ENCODE results near the gene FIGNL2.

The FIGNL2 gene

GRCh38 chr12:51850081-51850964 is 1.8 kb upstream of the FIGNL2 start:
- Histone ChIP-seq H3K36me3 (no peaks in the 10 kb centered on the region), H3K9me3 (no peaks in the 10 kb centered on the region), H3K4me3 (ENCODE audit: low read depth in 1 of 2, low read length in 1 of 2) (no peak overlapping the region), H3K27ac (no peak overlapping the region), H3K4me1 (ENCODE audit: control insufficient read depth in 1 of 2, insufficient read depth in 1 of 2, low read depth in 1 of 2, low read length in 1 of 2) (peaks cover 13 to 26% of the 10 kb centered on the region in 2 experiments), H3K27me3 (peaks cover 92% of the 10 kb centered on the region)
- TF ChIP-seq, protein P1, sequence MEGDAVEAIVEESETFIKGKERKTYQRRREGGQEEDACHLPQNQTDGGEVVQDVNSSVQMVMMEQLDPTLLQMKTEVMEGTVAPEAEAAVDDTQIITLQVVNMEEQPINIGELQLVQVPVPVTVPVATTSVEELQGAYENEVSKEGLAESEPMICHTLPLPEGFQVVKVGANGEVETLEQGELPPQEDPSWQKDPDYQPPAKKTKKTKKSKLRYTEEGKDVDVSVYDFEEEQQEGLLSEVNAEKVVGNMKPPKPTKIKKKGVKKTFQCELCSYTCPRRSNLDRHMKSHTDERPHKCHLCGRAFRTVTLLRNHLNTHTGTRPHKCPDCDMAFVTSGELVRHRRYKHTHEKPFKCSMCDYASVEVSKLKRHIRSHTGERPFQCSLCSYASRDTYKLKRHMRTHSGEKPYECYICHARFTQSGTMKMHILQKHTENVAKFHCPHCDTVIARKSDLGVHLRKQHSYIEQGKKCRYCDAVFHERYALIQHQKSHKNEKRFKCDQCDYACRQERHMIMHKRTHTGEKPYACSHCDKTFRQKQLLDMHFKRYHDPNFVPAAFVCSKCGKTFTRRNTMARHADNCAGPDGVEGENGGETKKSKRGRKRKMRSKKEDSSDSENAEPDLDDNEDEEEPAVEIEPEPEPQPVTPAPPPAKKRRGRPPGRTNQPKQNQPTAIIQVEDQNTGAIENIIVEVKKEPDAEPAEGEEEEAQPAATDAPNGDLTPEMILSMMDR (IDR thresholded peaks at IDR 0.05): no peak

DNA sequence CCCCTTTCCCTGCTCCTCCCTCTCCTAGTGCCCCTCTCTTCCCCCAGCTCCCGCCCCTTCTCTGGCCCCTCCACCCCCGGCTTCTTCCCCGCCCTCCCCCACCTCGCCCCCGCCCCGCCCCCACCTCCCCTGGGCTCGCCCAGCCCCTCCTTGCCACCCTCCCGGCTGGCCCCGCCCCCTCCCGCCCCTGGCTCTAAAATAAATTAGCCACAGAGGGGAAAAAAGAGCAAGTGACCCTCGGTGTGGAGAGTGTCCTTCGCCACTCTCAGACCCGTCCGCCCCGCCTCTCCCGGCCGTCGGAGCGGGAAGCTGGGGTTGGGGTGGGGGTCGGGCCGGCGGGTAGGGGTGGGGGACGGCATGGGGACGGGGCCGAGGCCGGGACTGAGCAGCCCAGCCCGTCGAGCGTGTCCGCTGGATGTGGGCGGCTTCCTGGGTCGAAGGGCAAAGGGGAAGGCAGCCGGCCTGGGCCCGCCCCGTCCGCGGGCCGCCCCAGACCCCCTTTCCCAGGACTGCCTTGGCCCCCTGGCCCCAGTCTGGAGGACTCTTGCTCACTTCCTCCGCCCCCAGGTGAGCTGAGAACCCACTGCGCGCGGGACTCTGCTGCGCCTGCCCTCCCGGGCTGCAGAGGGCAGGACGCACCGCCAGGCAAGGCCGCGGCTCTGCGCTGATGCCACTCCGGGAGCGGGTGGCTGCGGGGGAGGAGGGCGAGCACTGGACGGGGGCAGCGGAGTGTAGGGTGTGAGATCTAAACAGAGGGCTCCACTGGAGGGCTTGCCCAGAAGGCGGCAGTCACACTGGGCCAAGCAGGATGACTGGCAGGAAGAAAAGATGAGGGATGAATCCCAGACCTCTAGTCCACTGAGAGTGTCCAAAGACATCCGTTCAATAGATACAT is 570 bp upstream of the FIGNL2 start:
- Histone ChIP-seq H3K36me3 (no peaks in the 10 kb centered on the region), H3K27me3 (peaks cover 97% of the 10 kb centered on the region), H3K9me3 (no peaks in the 10 kb centered on the region), H3K27ac (no peak overlapping the region), H3K4me3 (ENCODE audit: low read depth in 1 of 2, low read length in 1 of 2) (no peak overlapping the region), H3K4me1 (ENCODE audit: control insufficient read depth in 1 of 2, insufficient read depth in 1 of 2, low read depth in 1 of 2, low read length in 1 of 2) (peaks cover 13 to 26% of the 10 kb centered on the region in 2 experiments)
- TF ChIP-seq, protein P1 (IDR thresholded peaks at IDR 0.05): no peak

DNA sequence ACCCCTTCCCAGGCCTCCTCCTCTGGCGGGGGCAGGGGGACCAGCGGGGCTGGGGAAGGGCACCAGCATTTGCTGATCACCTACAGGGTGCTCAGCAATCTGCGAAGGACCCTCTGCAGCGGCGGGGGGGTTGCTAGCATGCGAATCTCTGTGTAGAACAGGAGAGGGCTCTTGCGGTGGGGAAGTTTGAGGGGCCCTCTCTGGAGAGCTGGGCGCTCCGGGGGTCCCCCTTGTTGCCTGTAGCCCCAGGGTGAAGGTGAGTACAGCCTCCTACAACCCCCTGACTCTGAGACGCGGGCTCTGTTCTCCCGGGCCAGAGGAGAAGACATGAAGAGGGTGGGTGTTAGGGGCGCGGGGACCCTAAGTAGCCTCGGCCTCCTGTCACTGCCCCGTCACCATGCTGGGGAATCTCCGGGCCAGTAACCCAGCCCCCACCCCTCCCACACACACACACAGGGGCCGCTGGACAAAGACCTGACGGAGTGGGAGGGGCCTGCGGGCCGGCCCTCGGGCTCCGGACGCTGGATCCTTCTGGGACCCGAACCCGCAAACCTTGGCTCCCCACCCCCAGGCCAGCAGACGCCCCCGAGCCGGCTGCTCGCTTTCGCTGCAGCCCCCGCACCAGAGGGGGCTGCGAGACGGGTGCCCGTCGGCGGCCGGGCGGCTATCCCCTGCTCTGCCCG is 734 bp downstream of the FIGNL2 start:
- peaks cover 13 to 26% of the 10 kb centered on the region in 2 experiments for H3K4me1 ChIP-seq (ENCODE audit: control insufficient read depth in 1 of 2, insufficient read depth in 1 of 2, low read depth in 1 of 2, low read length in 1 of 2)
- H3K27me3 ChIP-seq: peaks cover 99% of the 10 kb centered on the region
- TF ChIP-seq, protein P1 (IDR thresholded peaks at IDR 0.05): no peak
- H3K9me3 ChIP-seq: no peaks in the 10 kb centered on the region
- no peak overlapping the region for H3K27ac ChIP-seq
- no peaks in the 10 kb centered on the region for H3K36me3 ChIP-seq
- H3K4me3 ChIP-seq (ENCODE audit: low read depth in 1 of 2, low read length in 1 of 2): peak overlapping the region in 1 of 2 experiments; percentile 21

- Histone ChIP-seq H3K27me3 (peaks cover 99% of the 10 kb centered on the region), H3K36me3 (no peaks in the 10 kb centered on the region), H3K9me3 (no peaks in the 10 kb centered on the region), H3K27ac (no peak overlapping the region), H3K4me3 (ENCODE audit: low read depth in 1 of 2, low read length in 1 of 2) (no peak overlapping the region), H3K4me1 (ENCODE audit: control insufficient read depth in 1 of 2, insufficient read depth in 1 of 2, low read depth in 1 of 2, low read length in 1 of 2) (peaks cover 11 to 25% of the 10 kb centered on the region in 2 experiments)
- TF ChIP-seq, protein P1 (IDR thresholded peaks at IDR 0.05): no peak
These were observed 1.4 kb downstream of the FIGNL2 start for GRCh38 chr12:51846911-51847642.
